Motor neuron (in vitro differentiated cells): ENCODE measurements around the gene BTF3. TPM values are rescaled to one million over a fixed set of nuclear protein-coding genes. Genes with fewer than 3 reads are reported as not detected.

Source experiments
- ATAC-seq, 8 experiments: fragments of 200-7000 bp; cut with Tn5 transposase; replicated peaks in 6 of 8; 2 replicates each; pipeline ENCODE4 v1.8.0; 2021; ENCODE audit warnings: mild to moderate bottlenecking in 8 of 8, moderate library complexity in 8 of 8
- H3K27ac ChIP-seq, 2 donors: fragments of 250-450 bp; sonication (Bioruptor Pico); 2 replicates each; pipeline ENCODE4 v1.9.0; 2021; ENCODE audit warnings: antibody characterized with exemption in 2 of 2, mild to moderate bottlenecking in 2 of 2, moderate library complexity in 1 of 2
- H3K4me1 ChIP-seq, 2 donors: fragments of 250-450 bp; sonication (Bioruptor Pico); replicated peaks in 1 of 2; 2 replicates each; pipeline ENCODE4 v1.6.1; 2021; ENCODE audit warnings: antibody characterized with exemption in 2 of 2, mild to moderate bottlenecking in 2 of 2, moderate library complexity in 1 of 2
- H3K4me3 ChIP-seq, 5 donors: fragments of 250-450 bp; sonication (Bioruptor Pico); 2 replicates each; pipeline ENCODE4 v1.9.0; 2021; ENCODE audit warnings: antibody characterized with exemption in 5 of 5, mild to moderate bottlenecking in 5 of 5, moderate library complexity in 4 of 5
- WGBS, 10 experiments: fragments of 450-650 bp; shearing (Covaris generic); methylation state at CpG; one replicate each; pipeline ENCODE4 v1.0.0; 2022; 5-methylcytosine and 5-hydroxymethylcytosine counted together
- in situ Hi-C, 9 experiments: fragments of 400-800 bp; cut with MboI; loops; one replicate each; pipeline ENCODE4 v1.15.0; 2021; ENCODE audit warnings: low sequenced_read_pairs in 9 of 9, low pct_unique_long_range_greater_than_20kb in 2 of 9; ENCODE audit not compliant: unreplicated experiment in 9 of 9
- total RNA-seq, 8 experiments: library from RNA; unstranded; fragments of 300-600 nt; gene quantifications; 2 replicates each; pipeline versions ENCODE4 v1.2.3 to v1.2.4, GENCODE V29; 2022

The BTF3 gene
- total RNA-seq, 8 experiments from 2014 or later: 368 to 1,372 (median 751) TPM

DNA sequence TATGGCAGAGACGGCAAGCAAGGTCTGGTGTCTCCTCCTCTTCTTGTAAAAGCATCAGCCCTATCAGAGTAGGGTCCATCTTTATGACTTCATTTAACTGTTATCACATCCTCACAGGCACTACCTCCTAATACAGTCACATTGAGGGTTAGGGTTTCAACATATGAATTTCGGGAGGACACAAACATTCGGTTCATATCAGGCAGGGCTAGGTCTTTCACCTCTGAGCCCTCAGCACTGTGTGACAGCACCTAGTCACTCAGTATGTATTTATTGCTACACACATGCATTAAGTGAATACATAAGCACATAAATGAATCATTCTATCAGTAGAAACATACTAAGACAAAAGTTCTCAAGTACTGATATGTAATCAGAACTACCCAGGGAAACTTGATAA is 9.4 kb upstream of the BTF3 start:
- WGBS, 10 experiments: 24 to 100% (median 85%) methylated on average over 1 to 3 of the region's 3 CpGs; no CpG with 5 or more reads in 4 of the 10 experiments
- Histone ChIP-seq H3K27ac (no peak overlapping the region), H3K4me1 (no peaks in the 10 kb centered on the region), H3K4me3 (no peak overlapping the region)
- ATAC-seq: peak in 2 of 8 experiments; percentile 37 to 49
- in situ Hi-C loops: no loop called here

DNA sequence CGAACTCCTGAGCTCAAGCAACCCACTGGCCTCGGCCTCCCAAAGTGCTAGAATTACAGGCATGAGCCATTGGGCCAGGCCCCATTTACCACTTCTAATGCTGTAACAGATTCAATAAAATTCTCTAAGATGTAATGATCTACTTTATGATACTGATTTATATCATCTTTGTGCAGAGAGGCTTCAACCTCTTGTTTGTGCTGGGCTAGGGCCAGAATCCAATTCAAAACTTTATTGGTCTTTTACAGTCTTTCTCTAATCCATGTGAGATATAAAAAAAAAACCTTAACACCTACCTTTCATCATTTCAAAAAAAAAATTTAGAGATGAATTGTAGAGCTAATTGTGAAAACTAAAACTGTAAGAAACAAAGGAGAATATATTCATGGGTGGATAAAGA is 8.2 kb upstream of the BTF3 start:
- Histone ChIP-seq H3K4me3 (no peak overlapping the region), H3K4me1 (no peaks in the 10 kb centered on the region), H3K27ac (no peak overlapping the region)
- WGBS, 10 experiments: 49 to 91% (median 82%) methylated on average over 1 to 2 of the region's 2 CpGs; no CpG with 5 or more reads in 4 of the 10 experiments
- ATAC-seq: no peak
- in situ Hi-C loops: no loop called here

DNA sequence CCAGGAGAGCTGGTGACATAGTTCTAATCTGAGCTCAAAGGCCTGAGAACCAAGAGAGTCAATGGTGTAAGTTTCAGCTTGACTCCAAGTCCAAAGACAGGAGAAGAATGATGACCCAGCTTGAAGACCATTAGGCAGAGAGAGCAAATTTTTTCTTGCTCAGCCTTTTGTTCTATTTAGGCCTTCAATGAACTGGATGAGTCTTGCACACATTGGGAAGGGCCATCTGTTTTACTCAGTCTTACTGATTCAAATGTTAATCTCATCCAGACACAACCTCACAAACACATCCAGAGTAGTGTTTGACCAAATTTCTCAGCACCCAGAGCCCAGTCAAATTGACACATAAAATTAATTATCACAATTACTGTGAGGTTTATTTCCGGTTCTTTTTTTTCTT is 7.1 kb upstream of the BTF3 start:
- 20 to 100% (median 72%) methylated on average over 1 of the region's 1 CpG; no CpG with 5 or more reads in 2 of the 10 experiments for WGBS, 10 experiments
- no peak overlapping the region for H3K4me3 ChIP-seq
- ATAC-seq: peak in 3 of 8 experiments; percentile 41 to 72 (median 63)
- H3K27ac ChIP-seq: no peak overlapping the region
- in situ Hi-C loops: no loop called here
- no peaks in the 10 kb centered on the region for H3K4me1 ChIP-seq

DNA sequence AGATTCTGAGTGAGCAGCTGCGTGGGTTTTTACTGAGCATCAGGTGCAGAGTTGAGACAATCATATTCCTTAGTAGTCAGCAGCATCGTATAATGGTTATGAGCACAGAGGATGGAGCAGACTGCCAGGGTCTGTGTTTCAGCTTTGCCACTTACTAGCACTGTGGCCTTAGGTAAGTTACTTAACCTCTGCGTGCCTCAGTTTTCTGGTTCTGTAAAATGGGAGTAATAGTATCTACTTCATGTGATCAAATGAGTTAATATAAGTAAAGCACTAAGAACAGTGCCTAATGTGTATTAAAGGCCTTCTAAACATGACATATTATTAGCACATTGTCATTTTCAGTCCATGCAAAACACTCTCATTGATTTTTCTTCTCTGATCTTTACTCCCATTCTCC is 4.8 kb upstream of the BTF3 start:
- peaks cover 3 to 10% of the 10 kb centered on the region in 2 donors for H3K4me1 ChIP-seq
- no peak overlapping the region for H3K4me3 ChIP-seq
- no peak for ATAC-seq
- WGBS, 10 experiments: 81 to 100% (median 86%) methylated on average over 1 to 3 of the region's 3 CpGs; no CpG with 5 or more reads in 5 of the 10 experiments
- in situ Hi-C loops: no loop called here
- no peak overlapping the region for H3K27ac ChIP-seq

DNA sequence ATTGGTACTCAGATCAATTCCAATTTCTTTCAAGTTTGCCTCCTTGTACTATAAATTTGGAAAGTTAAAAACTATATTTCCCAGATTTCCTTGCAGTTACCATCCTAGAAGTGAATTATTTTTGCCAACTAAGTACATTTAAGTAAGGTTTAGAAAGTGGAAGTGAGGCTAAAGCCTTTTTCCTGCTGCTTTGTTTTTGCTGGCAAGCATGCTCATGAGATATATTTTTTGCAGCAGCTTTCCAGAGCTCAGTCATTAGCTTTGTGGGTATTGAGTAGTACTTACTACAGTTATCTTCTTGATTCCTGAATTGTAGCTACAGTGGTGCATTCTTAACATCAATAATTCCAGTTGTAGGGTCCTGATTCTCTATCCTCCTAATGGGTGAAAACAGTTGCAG is 3.5 kb upstream of the BTF3 start:
- ATAC-seq: no peak
- in situ Hi-C loops: no loop called here
- Histone ChIP-seq H3K4me3 (no peak overlapping the region), H3K27ac (no peak overlapping the region), H3K4me1 (peaks cover 6 to 16% of the 10 kb centered on the region in 2 donors)

DNA sequence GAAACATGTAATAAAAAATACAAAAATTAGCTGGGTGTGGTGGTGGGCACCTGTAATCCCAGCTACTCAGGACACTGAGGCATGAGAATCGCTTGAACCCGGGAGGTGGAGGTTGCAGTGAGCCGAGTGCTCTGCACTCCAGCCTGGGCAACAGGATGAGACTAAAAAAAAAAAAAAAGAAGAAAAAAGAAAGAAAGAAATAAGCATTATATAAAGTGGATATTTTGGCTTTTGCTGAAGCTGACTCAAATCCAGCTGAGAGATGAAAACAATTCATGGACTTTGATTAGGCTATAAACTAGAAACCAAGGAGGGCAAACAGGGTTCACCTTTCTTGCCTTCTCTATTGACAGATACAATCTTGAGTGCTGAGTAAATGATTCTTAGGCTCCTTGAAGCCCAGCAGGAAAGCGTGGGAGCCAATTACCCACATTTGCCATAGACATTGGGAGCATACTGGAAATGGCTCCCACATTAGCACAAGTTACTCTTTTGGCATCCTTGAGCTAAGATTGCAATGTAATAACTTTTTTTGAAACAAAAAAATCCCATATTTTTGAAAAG is 2.4 kb upstream of the BTF3 start:
- Histone ChIP-seq H3K27ac (no peak overlapping the region), H3K4me1 (peaks cover 11 to 25% of the 10 kb centered on the region in 2 donors), H3K4me3 (no peak overlapping the region)
- no peak for ATAC-seq
- WGBS, 10 experiments: 85 to 100% (median 94%) methylated on average over 1 to 4 of the region's 4 CpGs; no CpG with 5 or more reads in 1 of the 10 experiments
- in situ Hi-C loops: no loop called here

DNA sequence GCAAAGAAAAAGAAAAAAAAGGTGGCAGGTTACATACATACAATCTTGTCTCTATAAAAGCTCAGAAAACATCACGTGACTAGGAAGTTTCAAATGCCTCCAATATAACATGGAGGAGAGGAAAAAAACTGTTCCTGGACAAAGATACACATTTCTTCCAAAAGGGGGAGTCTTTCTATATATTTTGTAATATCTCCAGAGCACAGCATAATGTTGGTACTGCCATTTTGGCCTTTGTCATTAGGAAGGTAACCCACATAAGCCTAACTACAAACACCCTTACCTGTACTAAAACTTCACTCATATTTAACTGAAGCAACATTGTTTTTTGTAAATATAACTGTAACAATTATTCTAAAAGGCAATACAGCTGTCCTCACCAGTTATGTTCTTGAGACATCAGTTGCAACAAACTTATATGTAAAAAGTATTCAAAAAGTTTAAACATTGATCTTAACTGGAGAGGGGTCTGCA is 1.2 kb upstream of the BTF3 start:
- peak overlapping the region; percentile 93 to 95 for H3K27ac ChIP-seq
- 17 to 100% (median 38%) methylated on average over 1 of the region's 1 CpG; no CpG with 5 or more reads in 2 of the 10 experiments for WGBS, 10 experiments
- ATAC-seq: peak in 5 of 8 experiments; percentile 11 to 26 (median 20)
- in situ Hi-C loops: no loop called here
- peak overlapping the region; percentile 62 to 93 (median 72) for H3K4me3 ChIP-seq
- peaks cover 11 to 25% of the 10 kb centered on the region in 2 donors for H3K4me1 ChIP-seq

DNA sequence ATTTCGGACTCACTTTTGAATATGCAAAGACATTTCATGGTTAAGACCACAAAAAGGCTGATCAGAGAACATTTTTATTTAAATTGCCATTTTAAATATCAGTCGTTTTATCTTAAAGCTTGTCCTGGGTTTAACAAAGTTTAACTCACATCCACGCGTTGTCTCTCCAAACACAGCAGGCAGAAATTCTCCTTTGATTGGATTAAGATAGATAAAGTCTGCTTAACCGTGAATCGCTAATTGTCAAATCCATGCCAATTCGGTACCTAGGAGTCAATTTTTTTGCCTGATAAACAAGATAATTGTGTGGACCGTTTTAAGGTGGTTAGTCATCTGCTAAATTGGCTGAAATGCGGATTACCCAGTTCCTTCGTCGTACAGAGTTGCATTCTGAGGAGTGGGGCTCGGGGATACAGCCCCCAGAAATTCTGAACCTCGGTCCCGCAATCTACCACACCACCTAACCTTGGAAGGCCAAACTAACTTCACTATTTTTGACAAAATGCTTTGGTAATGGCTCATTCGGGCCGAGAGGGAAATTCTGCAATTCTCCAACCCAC is 665 bp upstream of the BTF3 start:
- WGBS, 10 experiments: 0 to 67% (median 39%) methylated on average over 2 to 16 of the region's 16 CpGs
- in situ Hi-C loops: no loop called here
- Histone ChIP-seq H3K27ac (peak overlapping the region; percentile 93 to 95), H3K4me1 (peaks cover 11 to 25% of the 10 kb centered on the region in 2 donors), H3K4me3 (peak overlapping the region; percentile 62 to 93 (median 72))
- peak in 5 of 8 experiments; percentile 1 to 12 (median 4) for ATAC-seq

DNA sequence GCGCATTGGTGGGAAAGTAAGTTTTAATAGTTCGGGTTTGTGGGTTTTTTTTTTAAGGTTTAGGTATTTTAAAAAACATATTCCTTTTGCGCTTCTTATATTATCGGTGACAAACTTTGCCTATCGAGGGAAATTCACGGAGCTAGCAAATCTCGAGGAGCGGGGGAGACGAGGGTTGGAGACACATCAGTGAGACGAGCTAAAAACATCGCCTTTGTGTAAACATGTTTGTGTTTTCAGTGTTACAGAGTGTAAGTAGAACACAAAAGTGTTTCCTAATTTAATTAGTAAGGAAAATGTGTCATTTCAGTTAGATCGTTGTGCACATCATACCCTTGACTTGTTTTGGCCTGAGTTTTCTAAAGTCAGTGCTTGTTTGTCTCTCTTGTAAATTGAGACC is 945 bp downstream of the BTF3 start:
- in situ Hi-C loops: no loop called here
- Histone ChIP-seq H3K4me3 (peak overlapping the region; percentile 62 to 93 (median 72)), H3K4me1 (peaks cover 11 to 25% of the 10 kb centered on the region in 2 donors), H3K27ac (peak overlapping the region; percentile 93 to 95)
- 0 to 30% (median 4%) methylated on average over 4 to 12 of the region's 12 CpGs for WGBS, 10 experiments
- ATAC-seq: no peak

DNA sequence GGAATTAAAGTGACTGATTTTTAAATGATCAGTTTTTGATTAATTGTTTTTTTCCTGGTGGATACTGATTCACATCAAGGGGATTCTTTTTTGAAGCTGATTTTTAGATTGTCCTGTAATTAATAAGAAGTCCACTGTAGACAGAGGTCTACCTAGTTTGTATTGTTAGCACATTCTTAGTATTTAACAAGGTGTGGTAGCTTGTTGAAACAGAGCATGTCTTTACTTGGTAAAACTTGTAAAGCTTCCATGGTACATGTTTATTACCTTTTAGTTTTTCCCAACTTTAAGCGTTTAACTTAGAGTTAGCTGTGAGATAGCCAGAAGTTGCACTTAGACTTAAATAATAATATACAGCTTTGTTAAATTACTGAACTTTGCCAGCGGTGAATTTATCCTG is 1.5 kb downstream of the BTF3 start:
- Histone ChIP-seq H3K27ac (no peak overlapping the region), H3K4me1 (peaks cover 11 to 25% of the 10 kb centered on the region in 2 donors), H3K4me3 (peak overlapping the region in 4 of 5 donors; percentile 66 to 93 (median 76))
- no peak for ATAC-seq
- WGBS, 10 experiments: 19 to 92% (median 75%) methylated on average over 1 to 2 of the region's 2 CpGs
- in situ Hi-C loops: loop anchor here in 1 of 9 experiments (25.0 kb wide), 1 partner anchor 288 kb away; no protein-coding TSS in a partner anchor

DNA sequence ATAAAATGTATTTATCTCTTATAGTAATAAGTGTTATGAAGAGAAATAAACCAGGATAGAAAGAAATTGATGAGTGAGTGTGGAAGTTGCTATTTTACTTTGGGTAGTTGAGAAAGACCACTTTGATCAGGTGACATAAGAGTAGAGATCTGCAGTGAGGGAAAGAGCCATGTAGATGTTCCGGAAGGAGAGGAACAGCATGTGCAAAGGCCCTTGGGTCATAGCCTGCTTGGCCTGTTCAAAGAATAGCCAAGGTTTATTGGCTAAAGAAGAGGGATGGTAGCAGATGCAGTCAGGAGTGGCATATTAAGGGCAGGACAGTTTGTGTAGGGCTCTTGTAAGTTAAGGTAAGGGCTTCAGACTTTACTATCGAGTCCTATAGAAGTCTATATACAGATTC is 3.2 kb downstream of the BTF3 start:
- H3K4me3 ChIP-seq: no peak overlapping the region
- in situ Hi-C loops: loop anchor here in 1 of 9 experiments (25.0 kb wide), 1 partner anchor 286 kb away; no protein-coding TSS in a partner anchor
- no peak for ATAC-seq
- WGBS, 10 experiments: 83 to 100% (median 100%) methylated on average over 1 to 2 of the region's 2 CpGs; no CpG with 5 or more reads in 3 of the 10 experiments
- H3K27ac ChIP-seq: no peak overlapping the region
- peaks cover 11 to 23% of the 10 kb centered on the region in 2 donors for H3K4me1 ChIP-seq

DNA sequence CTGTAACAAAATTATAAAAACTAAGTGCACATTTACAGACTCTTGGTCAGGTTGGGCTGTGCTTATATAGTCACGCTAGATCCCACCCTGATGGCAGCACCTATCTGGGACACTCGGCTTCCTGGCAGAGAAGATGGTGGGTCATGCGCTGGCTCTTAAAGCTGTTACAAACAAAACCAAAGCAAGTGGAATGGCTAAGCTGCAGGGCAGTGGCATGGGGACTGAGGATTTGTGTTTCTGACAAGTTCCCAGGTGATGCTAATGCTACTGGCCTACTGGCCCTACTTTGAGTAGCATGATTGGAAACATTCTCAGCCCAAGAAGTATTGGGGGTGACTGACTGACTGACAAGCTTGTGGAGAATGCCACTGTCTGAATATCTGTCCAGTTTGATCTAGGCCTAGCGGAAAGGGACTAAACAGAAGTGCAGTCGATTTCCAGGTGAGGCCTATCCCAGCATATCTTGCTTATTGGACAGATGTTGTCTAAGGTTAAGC is 8.3 kb downstream of the BTF3 start:
- in situ Hi-C loops: loop anchor here in 1 of 9 experiments (25.0 kb wide), 1 partner anchor 281 kb away; no protein-coding TSS in a partner anchor
- 73 to 100% (median 94%) methylated on average over 2 to 5 of the region's 5 CpGs for WGBS, 10 experiments
- Histone ChIP-seq H3K4me1 (no peaks in the 10 kb centered on the region), H3K27ac (no peak overlapping the region), H3K4me3 (no peak overlapping the region)
- ATAC-seq: peak in 2 of 8 experiments; percentile 17 to 22

DNA sequence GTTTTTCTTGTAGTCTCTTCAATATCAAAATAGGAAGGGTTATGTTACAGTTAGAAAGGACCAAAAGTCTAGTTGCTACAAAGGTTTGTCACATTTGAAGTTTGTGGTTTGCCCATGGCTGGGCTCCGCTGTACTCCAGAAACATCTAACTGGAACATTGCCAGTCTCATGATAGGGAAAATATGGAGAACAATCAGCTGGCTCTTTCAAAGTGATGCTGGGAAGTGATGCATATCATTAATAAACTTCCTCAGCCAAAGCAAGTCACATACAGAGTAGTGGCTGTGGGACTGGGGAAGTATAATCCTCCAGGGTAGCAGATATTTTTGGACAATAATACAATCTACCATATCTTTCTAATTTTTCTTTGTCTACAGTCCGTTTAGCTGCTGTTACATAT is 8.8 kb downstream of the BTF3 start:
- peak in 3 of 8 experiments; percentile 61 to 89 (median 83) for ATAC-seq
- in situ Hi-C loops: loop anchor here in 1 of 9 experiments (25.0 kb wide), 1 partner anchor 280 kb away; no protein-coding TSS in a partner anchor
- Histone ChIP-seq H3K4me1 (no peaks in the 10 kb centered on the region), H3K27ac (no peak overlapping the region), H3K4me3 (no peak overlapping the region)
- 0 to 93% (median 80%) methylated on average over 1 to 2 of the region's 2 CpGs; no CpG with 5 or more reads in 3 of the 10 experiments for WGBS, 10 experiments
